ENCODE data around the gene XPO6.

GRCh38 chr16:28186752-28187151 lies 25.0 kb downstream of the XPO6 start:
- TF ChIP-seq CTCF (IDR thresholded peaks at IDR 0.05; ENCODE audit: low read depth, low read length) (no peak), POLR2A (IDR thresholded peaks at IDR 0.05; ENCODE audit: extremely low read depth, insufficient read length) (no peak), MYC (IDR thresholded peaks at IDR 0.05; ENCODE audit: low read depth, low read length) (no peak)
- TF ChIP-seq, protein P1, sequence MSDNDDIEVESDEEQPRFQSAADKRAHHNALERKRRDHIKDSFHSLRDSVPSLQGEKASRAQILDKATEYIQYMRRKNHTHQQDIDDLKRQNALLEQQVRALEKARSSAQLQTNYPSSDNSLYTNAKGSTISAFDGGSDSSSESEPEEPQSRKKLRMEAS (IDR thresholded peaks at IDR 0.05; ENCODE audit: low read depth, low read length) = no peak
